Endothelial cell of umbilical vein (primary cell): ENCODE measurements around the gene TIFAB.

Experiments
- EZH2 ChIP-seq: IDR thresholded peaks from 2 replicates; pipeline ENCODE4 v1.6.1; 2012; ENCODE audit warnings: borderline replicate concordance, low read depth, mild to moderate bottlenecking, moderate library complexity, low read length, inconsistent platforms; ENCODE audit not compliant: severe bottlenecking
- MYC ChIP-seq: IDR thresholded peaks from one replicate; pipeline ENCODE4 v1.6.1; 2011; ENCODE audit warnings: mild to moderate bottlenecking, low read depth, low read length
- POLR2A ChIP-seq: IDR thresholded peaks from 2 replicates; pipeline ENCODE4 v1.6.1; 2012; ENCODE audit warnings: low read depth, mild to moderate bottlenecking, control low read depth, low read length
- POLR2AphosphoS5 ChIP-seq: IDR thresholded peaks from 2 replicates; pipeline ENCODE4 v1.6.1; 2012; ENCODE audit warnings: low read depth, mild to moderate bottlenecking, control low read depth, low read length, moderate library complexity; ENCODE audit not compliant: insufficient read depth
- TF ChIP-seq, protein P1 (sequence below), 2 donors: IDR thresholded peaks; 1 replicate in 1 of 2; 2 replicates in 1 of 2; pipeline ENCODE4 v1.5.1; 2011; ENCODE audit warnings: low read length in 2 of 2, mild to moderate bottlenecking in 2 of 2, moderate library complexity in 2 of 2, control low read depth in 1 of 2, inconsistent platforms in 1 of 2, low read depth in 1 of 2; ENCODE audit not compliant: insufficient read depth in 1 of 2; ENCODE audit errors: extremely low read depth in 1 of 2
- TF ChIP-seq, protein P2 (sequence below): IDR thresholded peaks from 2 replicates; pipeline ENCODE4 v1.6.1; 2011; ENCODE audit not compliant: insufficient read depth, insufficient read length

DNA sequence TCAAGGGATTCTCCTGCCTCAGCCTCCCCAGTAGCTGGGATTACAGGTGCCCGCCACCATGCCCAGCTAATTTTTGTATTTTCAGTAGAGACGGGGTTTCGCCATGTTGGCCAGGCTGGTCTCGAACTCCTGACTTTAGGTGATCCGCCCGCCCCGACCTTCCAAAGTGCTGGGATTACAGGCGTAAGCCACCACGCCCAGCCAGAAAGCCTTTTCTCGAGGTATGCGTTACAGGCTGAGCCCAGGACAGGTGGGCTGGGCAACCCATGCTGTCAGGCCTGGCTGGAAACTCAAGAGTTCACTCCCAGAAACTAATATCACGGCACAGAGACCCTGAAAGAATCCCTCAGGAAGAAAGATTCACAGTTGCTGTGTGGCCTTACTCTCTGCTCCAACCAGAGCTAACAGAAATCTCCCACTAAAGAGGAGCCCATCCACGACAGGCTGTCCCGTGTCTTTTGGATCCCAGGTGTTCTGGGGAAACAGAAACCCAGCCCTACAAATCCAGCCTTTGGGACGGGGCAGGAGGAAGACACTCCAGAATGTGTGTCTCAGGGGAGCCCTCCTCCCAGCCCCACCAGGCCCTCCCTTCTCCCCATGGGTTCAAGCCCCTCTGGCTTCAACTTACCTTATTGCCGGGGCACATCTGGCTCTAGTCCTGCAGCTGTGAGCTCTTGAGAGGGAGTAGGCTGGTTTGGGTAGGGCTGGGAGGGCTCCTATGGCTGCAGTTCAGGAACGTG lies 400 bp downstream of the TIFAB start:
- TF ChIP-seq POLR2A (no peak), EZH2 (no peak), MYC (no peak), POLR2AphosphoS5 (no peak)
- TF ChIP-seq, protein P1, sequence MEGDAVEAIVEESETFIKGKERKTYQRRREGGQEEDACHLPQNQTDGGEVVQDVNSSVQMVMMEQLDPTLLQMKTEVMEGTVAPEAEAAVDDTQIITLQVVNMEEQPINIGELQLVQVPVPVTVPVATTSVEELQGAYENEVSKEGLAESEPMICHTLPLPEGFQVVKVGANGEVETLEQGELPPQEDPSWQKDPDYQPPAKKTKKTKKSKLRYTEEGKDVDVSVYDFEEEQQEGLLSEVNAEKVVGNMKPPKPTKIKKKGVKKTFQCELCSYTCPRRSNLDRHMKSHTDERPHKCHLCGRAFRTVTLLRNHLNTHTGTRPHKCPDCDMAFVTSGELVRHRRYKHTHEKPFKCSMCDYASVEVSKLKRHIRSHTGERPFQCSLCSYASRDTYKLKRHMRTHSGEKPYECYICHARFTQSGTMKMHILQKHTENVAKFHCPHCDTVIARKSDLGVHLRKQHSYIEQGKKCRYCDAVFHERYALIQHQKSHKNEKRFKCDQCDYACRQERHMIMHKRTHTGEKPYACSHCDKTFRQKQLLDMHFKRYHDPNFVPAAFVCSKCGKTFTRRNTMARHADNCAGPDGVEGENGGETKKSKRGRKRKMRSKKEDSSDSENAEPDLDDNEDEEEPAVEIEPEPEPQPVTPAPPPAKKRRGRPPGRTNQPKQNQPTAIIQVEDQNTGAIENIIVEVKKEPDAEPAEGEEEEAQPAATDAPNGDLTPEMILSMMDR (IDR thresholded peaks at IDR 0.05; ENCODE audit: extremely low read depth in 1 of 2, insufficient read depth in 1 of 2, low read depth in 1 of 2, low read length in 2 of 2): no peak
- TF ChIP-seq, protein P2, sequence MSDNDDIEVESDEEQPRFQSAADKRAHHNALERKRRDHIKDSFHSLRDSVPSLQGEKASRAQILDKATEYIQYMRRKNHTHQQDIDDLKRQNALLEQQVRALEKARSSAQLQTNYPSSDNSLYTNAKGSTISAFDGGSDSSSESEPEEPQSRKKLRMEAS: no peak
